ENCODE results near the gene MARK2.

Gene MARK2

DNA sequence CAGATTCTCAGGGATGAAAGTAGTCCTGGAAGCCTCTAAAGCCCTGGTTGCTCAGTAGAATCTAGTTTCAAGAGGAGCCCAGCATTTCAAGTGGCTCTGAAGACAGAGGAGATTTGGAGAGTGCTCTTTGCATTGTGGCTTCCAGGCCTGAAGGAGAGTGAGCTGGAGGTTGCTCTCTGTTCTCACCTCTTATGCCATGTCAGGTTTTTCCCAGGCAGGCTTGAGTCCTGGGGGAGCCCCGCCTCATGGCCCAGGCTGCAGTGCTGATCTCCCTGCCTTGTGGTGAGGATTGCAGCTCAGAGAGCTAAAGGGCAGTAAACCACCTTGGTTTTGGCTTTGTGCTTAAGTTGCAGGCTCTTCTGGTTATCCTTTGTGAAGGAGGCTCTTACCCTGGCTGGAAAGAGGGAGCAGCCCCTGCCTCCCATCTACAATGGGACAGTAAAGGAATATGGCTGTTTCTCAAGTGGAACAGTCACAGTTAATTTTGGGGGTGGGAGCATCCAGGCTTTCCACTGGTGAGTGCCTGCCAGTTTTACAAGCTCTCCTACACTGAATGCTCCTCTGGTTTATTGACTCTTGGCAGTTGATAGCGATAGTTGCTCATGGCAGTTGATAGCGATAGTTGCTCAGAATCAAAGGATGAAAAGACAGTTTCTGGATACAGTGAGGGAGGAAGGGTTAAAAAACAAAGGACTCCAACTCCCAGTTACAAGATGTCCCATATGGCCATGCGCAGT is 45.5 kb downstream of the MARK2 start:
- no peak for DNase-seq

DNA sequence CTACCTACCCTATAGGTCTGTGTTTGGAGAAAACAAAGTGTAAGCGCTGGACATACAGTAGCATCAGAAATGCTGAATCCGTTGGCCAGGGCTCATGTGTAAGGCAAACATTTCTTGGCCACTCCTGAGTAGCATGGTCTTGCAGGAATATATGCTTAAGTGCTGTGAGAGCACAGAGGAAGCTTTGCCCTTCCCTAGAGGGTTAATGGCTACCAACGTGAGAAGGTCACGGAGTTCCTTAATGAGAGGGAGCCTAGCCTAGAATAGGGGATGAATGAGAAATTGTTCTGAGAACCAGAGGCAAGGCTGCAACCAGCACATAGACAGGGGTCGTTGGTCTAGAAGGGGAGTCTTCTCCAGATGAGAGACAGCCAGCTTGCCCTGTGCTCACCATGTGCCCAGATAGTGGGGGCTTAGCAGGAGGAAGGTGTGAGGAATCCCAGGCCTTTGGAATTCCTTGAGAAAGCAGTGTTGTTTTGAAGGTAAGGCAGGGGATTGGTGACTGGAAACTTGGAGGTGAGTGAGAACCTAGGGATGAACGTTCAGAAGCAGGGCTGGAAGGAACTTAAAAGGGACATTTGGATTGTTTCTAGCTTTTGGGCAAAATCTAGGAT is 48.6 kb downstream of the MARK2 start:
- no peak for DNase-seq

DNA sequence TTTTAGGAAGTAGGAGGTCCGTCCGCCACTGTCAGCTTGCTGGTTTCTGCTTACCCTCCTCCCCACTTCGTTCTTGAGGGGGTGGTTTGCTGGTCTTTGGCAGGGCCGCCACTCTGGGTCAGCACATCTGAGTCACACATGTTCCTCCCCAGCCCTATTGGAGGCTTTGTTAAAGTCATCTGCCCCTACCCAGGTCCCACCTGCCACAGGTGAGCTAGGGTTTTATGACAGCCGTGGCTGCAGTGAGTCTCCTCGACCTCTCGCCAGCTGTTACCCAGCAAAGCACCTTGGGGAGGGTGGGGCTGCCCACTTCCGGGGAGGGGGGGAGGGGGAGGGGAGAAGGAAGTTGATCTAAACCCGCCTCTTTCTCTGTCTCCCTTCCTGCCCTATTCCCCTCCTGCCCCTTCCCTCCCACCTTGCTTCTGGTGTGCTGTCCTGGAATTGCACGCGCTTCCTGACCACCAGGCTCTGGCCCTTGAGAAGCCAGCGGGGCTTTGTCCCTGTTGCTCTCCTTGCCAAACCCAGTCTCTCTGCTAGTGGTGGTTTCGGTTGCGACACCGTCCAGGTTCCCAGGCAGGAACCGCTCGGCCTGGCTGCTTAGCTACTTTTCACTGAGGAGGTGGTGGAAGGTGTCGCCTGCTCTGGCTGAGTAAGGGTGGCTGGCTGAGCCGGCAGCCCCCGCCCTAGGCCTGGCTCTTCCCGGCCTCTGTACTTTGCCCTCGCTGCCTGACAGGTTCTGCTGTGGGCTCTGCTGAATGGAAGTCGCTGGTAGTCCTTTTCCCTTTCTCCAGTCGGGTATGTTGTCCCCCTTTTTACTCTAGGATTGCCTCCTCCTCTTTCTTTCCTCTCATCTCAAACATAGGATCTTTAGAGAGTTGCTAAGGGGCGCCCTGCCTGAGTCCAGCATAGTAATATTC is 49.5 kb downstream of the MARK2 start:
- DNase-seq: peak; percentile 35 to 85 (median 64)

DNA sequence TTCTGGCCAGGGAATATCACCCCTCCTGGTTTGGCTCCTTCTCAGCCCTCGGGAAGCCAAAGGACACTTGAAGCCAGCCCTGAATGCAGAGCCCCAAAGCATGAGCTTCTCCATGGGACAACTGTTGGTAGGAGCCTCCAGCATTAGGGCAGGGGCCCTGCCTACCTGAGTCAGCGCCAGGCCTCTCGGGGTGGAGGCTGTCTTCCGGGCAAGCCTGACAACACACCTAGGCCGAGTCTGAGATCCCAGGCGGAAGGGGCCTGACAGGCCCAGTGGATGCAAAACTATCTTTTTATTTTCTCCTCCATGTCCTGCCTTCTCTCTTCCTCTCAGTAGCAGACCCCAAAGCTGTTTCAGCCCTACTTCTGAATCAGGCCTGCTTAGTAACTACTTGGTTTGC is 50.4 kb downstream of the MARK2 start:
- DNase-seq: no peak

DNA sequence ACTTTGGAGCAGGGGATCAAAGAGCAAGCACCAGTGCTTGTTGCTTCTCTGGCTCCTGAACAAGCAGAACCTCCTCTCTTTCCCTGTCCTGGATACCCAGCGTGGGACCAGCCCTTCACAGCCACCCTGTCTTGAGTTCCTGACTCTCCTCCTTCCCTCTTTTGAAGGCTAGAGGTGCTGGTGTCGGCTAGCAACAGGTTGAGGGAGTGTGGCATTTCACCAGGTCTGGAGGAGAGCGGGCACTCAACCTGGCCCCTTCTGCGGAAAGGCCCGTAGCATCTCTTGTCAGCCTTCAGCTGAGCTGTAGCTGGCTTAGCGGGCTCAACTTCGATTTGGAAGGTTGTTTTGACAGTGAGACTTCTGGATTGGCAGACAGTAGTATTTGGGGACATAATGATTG is 51.5 kb downstream of the MARK2 start:
- no peak for DNase-seq

DNA sequence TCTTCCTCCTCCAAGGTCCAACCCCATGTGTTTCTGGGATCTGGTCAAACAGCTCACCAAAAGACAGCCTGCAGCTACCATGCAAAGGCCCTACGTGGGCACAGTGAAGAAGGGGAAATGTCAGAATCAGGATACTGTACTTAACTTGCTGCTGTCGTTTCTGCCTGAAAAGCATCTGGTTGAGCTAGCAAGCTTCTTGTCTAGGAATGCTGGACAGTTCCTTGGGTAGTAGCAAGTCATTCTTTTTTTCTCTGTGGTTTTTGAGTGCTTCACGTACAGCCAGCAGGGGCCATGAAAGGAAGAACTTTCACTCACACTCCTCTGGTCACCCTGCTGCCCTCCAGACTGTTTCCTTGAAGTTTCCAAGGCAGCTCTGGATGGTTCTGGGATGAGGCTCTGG is 53.3 kb downstream of the MARK2 start:
- DNase-seq: peak in 1 of 5 experiments; percentile 48

DNA sequence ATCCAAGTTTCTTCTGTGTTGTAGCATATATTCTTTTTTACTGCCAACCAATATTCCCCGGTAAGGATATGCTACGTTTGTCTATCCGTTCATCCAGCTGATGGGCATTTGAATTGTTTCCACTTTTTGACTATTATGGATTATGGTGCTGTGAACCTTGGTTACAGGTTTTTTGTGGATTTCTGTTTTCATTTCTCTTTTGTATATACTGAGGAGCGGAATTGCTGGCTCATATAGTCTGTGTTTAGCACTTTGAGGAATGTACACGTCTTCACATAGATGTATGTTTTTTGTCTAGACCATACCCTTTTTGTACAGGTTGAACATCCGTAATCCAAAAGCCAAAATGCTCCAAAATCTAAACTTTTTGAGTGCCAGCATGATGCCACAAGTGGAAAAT is 54.4 kb downstream of the MARK2 start:
- DNase-seq: no peak

DNA sequence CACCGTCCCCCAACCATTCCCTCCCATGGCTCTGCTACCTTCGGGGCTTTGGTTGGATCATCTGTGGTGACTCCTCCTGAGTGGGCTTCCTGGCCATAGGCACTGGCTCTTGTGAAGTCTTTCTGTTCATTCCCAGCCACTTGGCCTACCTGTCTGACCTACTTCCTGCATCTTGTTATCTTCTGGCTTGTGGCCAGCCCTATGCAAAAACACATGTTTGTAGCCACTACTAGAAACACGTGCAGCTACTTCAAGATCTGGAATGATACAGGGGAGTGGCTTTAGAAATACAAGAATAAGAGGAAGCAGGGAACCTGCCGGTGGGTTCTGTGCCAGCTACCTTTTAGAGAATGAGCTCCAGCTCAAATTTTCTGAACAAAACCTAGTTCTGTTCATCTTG is 57.2 kb downstream of the MARK2 start:
- DNase-seq: no peak

DNA sequence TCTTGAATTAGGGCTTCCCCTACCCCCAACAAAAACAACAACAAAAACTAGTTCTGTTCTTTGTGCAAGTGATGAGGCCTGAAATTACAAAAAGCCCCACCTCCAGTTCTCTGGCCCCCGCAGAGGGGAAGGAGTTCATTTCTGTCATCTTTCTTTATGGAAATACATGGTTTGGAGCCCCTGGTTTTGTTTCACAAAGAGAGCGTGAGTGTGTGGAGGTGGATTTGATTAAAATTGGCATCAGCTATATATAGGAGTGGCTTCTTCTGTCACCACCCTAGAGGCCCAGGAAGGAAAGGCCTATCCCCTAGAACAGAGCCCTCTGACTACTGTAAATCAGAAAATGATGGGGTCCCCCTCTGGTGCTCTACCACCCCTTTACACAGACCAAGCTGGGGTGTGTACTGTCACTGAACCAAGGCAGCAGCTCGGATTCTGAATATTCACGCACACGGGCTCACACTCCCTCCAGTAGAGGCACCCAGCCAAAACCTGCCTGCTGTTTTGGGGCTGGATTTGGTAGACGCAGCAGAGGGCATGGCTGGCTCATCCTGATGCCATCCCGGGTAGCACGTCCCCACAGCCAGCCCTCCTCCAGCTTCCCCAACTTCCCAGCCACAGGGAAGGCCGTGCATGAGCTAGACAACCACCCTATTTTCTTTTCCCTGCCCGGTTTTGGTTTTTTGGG is 58.7 kb downstream of the MARK2 start:
- no peak for DNase-seq

DNA sequence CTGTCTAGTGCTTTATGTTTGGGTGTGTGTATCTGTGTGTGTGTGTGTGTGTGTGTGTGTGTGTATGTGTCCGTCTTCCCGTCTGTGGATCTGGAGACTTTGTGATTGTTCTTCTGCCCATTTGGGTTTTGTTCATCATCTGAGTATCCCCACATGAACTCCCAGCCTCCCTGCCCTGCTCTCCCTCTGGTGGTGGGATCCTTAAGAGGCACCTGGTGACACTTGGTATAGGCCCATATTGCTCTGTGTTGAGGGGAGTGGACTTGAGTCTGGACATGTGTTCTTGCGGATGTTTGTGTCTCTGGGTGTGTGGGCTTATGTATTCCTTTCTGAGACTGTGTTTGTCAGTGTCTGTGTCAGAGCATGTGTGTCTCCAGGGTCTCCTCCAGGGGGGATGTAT is 62.8 kb downstream of the MARK2 start:
- peak in 1 of 5 experiments; percentile 29 for DNase-seq

DNA sequence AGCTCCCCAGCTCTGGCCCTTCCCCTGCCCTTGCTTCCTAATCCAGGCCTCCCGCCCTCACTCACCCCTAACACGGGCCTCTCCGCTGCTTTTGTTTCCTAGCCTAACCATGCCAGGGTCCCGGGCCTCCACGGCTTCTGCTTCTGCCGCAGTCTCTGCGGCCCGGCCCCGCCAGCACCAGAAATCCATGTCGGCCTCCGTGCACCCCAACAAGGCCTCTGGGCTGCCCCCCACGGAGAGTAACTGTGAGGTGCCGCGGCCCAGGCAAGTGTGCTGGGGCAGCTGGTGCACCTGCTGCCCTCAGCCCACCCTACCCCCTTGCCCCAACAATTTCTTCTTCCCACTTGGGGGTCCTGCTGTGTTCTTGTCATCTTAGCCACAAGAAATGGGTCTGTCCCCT is 65.0 kb downstream of the MARK2 start:
- DNase-seq: no peak

DNA sequence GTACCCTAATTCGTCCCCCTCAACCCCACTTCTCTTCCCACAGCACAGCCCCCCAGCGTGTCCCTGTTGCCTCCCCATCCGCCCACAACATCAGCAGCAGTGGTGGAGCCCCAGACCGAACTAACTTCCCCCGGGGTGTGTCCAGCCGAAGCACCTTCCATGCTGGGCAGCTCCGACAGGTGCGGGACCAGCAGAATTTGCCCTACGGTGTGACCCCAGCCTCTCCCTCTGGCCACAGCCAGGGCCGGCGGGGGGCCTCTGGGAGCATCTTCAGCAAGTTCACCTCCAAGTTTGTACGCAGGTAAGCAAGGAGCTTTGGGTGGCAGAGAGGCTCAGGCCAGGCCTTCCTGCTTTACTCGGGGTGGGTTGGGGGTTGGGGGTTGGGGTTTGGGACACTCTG is 65.8 kb downstream of the MARK2 start:
- no peak for DNase-seq

DNA sequence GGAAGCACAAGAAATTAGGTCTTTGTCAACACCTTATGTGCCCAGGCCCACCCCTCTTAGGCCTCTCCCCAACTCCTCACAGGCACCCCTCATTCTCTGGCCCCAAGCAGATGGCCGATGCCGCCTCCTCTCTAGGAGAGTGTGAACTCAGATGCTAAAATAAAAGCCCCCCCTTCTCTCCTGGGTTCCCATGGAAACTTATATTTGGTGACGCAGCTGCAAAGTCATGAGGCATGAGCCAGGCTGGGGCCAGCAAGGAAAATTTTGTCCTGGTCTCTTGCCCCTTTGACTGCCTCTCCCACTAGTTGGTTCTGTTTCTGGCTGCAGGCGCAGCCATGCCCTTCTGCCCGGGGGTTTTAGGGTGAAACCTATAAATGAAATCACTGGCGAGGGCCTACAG is 66.3 kb downstream of the MARK2 start:
- DNase-seq: no peak

DNA sequence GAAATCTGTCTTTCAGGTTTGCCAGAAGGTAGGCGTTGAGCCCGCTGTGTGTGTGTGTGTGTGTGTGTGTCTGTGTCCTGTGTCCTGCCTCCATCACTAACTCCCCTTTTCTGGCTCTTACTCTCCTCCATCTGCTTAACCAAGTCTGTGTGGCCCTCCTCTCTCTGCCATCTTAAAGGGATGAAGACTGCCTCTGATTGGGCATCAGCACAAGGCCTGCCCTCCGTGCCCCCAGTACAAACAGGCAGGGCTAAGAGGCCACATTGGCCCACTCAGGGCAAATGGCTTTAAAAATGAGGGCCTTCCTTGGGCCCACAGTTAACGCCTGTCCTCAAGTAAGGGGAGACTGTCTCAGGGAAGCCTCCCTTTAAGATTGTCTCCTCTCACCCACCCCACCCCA is 67.2 kb downstream of the MARK2 start:
- DNase-seq: no peak

DNA sequence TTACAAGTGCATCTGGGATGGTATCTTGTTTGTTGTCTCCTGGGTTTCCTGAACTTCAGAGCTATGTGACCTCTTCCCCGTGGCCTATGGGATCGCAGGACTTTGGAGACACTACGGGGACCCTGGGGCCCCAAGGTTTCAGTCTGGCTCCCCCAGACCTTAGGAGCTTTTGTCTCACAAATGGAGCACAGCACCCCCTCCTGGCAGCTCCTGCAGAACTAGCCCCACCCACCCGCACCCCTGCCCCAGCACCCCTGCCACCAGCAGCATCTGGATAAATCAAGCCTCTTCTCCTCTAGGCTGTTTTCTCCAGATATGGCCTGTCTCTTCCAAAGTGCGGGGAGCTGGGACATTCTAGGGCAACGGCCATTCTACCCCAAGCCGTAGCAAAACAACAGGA is 67.7 kb downstream of the MARK2 start:
- DNase-seq: peak in 4 of 5 experiments; percentile 26 to 60 (median 39)

DNA sequence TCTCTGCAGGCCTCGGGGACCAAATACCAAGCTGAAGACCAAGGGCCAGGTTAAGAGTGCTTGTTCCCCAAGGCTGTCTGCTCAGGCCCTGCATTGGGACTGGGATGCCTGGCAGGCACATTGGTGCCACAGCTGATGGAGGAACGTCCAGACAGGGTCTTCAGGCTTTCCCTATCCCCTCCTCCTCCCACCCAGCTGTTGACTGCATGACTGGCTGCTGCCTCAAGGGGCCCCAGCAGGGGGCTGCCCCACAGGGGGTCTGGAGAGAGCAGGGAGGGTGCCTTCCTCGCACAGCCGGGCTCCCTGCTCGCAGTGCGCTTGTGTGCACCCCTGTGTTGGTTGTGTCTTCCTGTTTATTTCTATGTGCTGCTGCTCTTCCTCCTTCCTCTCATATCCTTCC is 68.2 kb downstream of the MARK2 start:
- DNase-seq: no peak

DNA sequence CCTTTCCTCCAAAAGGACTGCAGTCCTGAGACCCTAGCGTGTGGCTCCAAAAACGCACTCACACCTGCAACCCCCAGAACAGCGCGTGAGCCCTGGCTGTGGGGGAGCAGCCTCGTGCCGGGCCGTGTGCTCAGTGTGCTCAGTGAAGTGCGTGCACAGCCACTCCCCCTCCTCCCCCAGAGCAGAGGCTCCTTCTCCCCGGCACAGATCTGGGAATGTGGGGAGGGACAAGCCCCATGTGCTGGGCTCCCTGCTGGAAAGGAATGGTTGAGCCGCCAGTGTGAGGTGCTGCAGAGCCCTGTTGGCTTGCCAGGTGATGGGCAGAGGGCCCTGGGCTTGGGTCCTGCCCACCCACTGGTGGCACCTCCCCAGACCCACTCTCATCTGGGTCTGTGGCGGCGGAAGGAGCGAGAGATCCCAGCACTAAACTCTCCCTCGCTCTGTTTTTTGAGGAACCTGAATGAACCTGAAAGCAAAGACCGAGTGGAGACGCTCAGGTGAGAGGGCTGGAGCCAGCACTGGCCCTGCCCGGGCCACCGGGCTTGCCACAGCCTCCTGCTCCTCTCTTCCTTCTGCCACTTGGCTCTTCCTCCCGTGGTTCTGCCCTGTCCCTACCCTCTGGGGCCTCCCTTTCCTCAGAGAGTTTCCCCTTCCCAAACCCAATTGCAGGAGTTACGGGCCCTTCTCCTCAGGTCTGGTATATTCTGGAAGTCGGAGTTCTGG is 69.1 kb downstream of the MARK2 start:
- no peak for DNase-seq

DNA sequence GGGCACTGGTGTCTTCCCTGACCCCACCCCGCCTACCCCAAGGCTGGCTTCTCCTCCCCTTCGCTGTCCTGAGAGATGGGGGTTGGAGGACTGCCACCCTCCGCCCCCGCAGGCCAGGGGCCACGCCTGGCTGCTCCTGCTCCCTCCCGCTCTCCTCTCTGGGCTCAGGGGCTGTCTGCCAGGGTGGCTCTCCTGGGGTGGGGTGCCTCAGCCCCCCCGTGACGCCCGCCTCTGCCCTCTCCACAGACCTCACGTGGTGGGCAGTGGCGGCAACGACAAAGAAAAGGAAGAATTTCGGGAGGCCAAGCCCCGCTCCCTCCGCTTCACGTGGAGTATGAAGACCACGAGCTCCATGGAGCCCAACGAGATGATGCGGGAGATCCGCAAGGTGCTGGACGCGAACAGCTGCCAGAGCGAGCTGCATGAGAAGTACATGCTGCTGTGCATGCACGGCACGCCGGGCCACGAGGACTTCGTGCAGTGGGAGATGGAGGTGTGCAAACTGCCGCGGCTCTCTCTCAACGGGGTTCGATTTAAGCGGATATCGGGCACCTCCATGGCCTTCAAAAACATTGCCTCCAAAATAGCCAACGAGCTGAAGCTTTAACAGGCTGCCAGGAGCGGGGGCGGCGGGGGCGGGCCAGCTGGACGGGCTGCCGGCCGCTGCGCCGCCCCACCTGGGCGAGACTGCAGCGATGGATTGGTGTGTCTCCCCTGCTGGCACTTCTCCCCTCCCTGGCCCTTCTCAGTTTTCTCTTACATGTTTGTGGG is 69.9 kb downstream of the MARK2 start:
- DNase-seq: no peak

DNA sequence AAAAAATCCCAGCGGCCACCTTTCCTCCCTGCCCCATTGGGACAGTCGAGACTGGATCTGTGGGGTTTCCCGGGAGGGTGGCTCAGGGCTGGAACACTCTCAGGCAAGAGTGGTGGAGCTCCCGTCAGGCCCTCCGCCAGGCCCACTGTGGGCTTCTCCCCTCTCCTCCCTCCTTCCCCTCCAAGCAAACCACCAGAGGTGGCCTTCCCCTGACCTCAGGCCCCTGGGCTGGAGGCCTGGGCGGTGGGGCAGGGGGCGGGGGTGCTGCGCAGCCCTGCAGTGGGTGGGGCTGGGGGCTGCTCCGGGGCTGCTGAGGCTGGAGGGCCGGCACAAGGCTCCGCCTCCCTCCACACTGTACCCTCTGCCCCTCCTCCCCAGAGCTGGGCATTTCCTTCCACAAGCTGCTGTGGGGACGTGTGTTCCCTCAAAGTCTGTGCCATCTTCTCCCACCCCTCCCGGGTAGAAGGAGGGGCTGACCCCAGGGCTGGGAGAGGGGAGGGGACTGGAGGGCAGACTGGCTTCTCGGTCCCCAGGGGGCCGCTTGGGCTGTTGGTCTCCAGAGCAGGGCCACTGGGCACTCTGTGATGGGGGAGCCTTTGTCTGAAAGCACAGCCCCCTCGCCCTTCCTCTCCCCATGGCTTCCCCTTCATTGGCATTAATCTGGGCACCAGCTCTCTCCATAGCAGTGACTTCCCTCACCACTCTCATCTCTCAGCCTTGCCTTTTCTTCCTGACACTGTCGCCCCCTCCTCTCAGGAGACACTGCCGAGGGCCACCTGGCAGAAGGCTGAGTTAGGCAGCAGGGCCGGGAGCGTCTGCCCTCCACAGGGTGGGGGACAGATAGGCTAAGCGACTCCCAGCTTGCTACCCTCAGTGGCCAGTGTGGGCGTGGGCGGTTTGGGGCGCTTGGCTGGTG is 70.9 kb downstream of the MARK2 start:
- no peak for DNase-seq

DNA sequence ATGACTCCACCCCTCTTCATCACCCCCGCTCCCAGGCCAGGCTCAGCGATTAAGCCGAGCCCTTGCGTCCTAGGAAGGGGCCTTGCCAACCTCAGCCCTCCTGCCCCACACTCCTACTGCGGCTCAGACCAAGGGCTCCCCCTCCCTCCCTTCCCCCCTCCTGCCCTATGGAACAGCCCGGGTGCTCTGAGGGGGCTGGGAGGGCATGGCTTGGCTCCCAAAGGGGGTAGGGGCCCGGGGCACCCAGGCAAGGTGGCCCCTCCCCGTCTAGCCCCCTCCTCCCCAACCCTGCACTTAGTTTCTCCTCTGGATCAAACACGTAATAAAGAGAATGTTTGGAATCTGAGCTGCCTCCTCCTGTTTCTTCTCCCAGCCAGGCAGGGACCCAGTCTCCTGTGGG is 71.8 kb downstream of the MARK2 start:
- no peak for DNase-seq
